T-helper 2 cell treated with Interferon-gamma antibody and Interleukin-4, amounts not matched to agents 5 μg/mL and 100 μg/mL, for 36 hours (primary cell): ENCODE data around the gene RBPJL.

Experiments
- DNase-seq: peaks from one replicate; pipeline ENCODE4 v3.0.0; 2021; ENCODE audit warnings: low spot score
- H3K27ac Mint-ChIP-seq: one replicate; pipeline ENCODE4 v1.8.0; 2021; ENCODE audit warnings: mild to moderate bottlenecking, mixed read lengths
- H3K27me3 Mint-ChIP-seq: one replicate; pipeline ENCODE4 v1.8.0; 2021; ENCODE audit warnings: low read depth, mixed read lengths
- H3K36me3 Mint-ChIP-seq: one replicate; pipeline ENCODE4 v1.8.0; 2021; ENCODE audit warnings: low read depth, mixed read lengths
- H3K4me1 Mint-ChIP-seq: one replicate; pipeline ENCODE4 v1.8.0; 2021; ENCODE audit warnings: low read depth, mixed read lengths
- H3K4me3 Mint-ChIP-seq: one replicate; pipeline ENCODE4 v1.8.0; 2022; ENCODE audit warnings: mild to moderate bottlenecking, moderate library complexity, mixed read lengths
- H3K9me3 Mint-ChIP-seq: one replicate; pipeline ENCODE4 v1.8.0; 2021; ENCODE audit warnings: mixed read lengths

The RBPJL gene

GRCh38 chr20:45288376-45288775 is 18.3 kb upstream of the RBPJL start:
- no peaks in the 10 kb centered on the region for H3K9me3 Mint-ChIP-seq
- H3K36me3 Mint-ChIP-seq: no peaks in the 10 kb centered on the region
- H3K4me3 Mint-ChIP-seq: no peak overlapping the region
- DNase-seq: no peak
- peaks cover 28% of the 10 kb centered on the region for H3K27me3 Mint-ChIP-seq
- no peak overlapping the region for H3K27ac Mint-ChIP-seq
- H3K4me1 Mint-ChIP-seq: peaks cover 3% of the 10 kb centered on the region

GRCh38 chr20:45288860-45289259 is 17.8 kb upstream of the RBPJL start:
- peaks cover 31% of the 10 kb centered on the region for H3K27me3 Mint-ChIP-seq
- no peaks in the 10 kb centered on the region for H3K9me3 Mint-ChIP-seq

GRCh38 chr20:45289942-45290676 is 16.5 kb upstream of the RBPJL start:
- H3K36me3 Mint-ChIP-seq: no peaks in the 10 kb centered on the region
- peaks cover 6% of the 10 kb centered on the region for H3K4me1 Mint-ChIP-seq
- H3K9me3 Mint-ChIP-seq: no peaks in the 10 kb centered on the region
- H3K27ac Mint-ChIP-seq: no peak overlapping the region
- H3K4me3 Mint-ChIP-seq: no peak overlapping the region
- peaks cover 33% of the 10 kb centered on the region for H3K27me3 Mint-ChIP-seq
- DNase-seq: no peak

More at GRCh38 chr20:45288860-45289259, 17.8 kb upstream of the RBPJL start:
- Mint-ChIP-seq H3K36me3 (no peaks in the 10 kb centered on the region), H3K4me3 (no peak overlapping the region), H3K4me1 (peaks cover 5% of the 10 kb centered on the region), H3K27ac (no peak overlapping the region)
- DNase-seq: no peak

GRCh38 chr20:45290677-45291355 is 15.8 kb upstream of the RBPJL start:
- Mint-ChIP-seq H3K27me3 (peaks cover 34% of the 10 kb centered on the region), H3K36me3 (no peaks in the 10 kb centered on the region), H3K9me3 (no peaks in the 10 kb centered on the region), H3K4me3 (no peak overlapping the region), H3K4me1 (peaks cover 6% of the 10 kb centered on the region), H3K27ac (no peak overlapping the region)
- DNase-seq: peak; percentile 44

- H3K27ac Mint-ChIP-seq: no peak overlapping the region
- no peaks in the 10 kb centered on the region for H3K9me3 Mint-ChIP-seq
- no peaks in the 10 kb centered on the region for H3K36me3 Mint-ChIP-seq
- peaks cover 34% of the 10 kb centered on the region for H3K27me3 Mint-ChIP-seq
- H3K4me1 Mint-ChIP-seq: peaks cover 6% of the 10 kb centered on the region
- H3K4me3 Mint-ChIP-seq: no peak overlapping the region
- no peak for DNase-seq
These were observed 15.1 kb upstream of the RBPJL start for GRCh38 chr20:45291526-45291925.

- peaks cover 34% of the 10 kb centered on the region for H3K27me3 Mint-ChIP-seq
- H3K36me3 Mint-ChIP-seq: no peaks in the 10 kb centered on the region
- no peak overlapping the region for H3K27ac Mint-ChIP-seq
- DNase-seq: no peak
- H3K4me1 Mint-ChIP-seq: peaks cover 6% of the 10 kb centered on the region
- no peaks in the 10 kb centered on the region for H3K9me3 Mint-ChIP-seq
- no peak overlapping the region for H3K4me3 Mint-ChIP-seq
These were observed 14.3 kb upstream of the RBPJL start for GRCh38 chr20:45292343-45292742.

- peak; percentile 78 for DNase-seq
- peak overlapping the region; percentile 59 for H3K4me3 Mint-ChIP-seq
- H3K27me3 Mint-ChIP-seq: peaks cover 34% of the 10 kb centered on the region
- H3K36me3 Mint-ChIP-seq: no peaks in the 10 kb centered on the region
- H3K4me1 Mint-ChIP-seq: peaks cover 6% of the 10 kb centered on the region
- H3K9me3 Mint-ChIP-seq: no peaks in the 10 kb centered on the region
- no peak overlapping the region for H3K27ac Mint-ChIP-seq
These were observed 13.3 kb upstream of the RBPJL start for GRCh38 chr20:45293041-45294002.

- Mint-ChIP-seq H3K4me3 (peak overlapping the region; percentile 59), H3K4me1 (peaks cover 6% of the 10 kb centered on the region), H3K27me3 (peaks cover 34% of the 10 kb centered on the region), H3K36me3 (no peaks in the 10 kb centered on the region), H3K9me3 (no peaks in the 10 kb centered on the region), H3K27ac (no peak overlapping the region)
- DNase-seq: no peak
These were observed 12.7 kb upstream of the RBPJL start for GRCh38 chr20:45294003-45294368.

- DNase-seq: no peak
- H3K27me3 Mint-ChIP-seq: peaks cover 32% of the 10 kb centered on the region
- H3K4me1 Mint-ChIP-seq: peaks cover 6% of the 10 kb centered on the region
- no peaks in the 10 kb centered on the region for H3K9me3 Mint-ChIP-seq
- H3K4me3 Mint-ChIP-seq: no peak overlapping the region
- no peak overlapping the region for H3K27ac Mint-ChIP-seq
- no peaks in the 10 kb centered on the region for H3K36me3 Mint-ChIP-seq
These were observed 12.0 kb upstream of the RBPJL start for GRCh38 chr20:45294659-45295058.

- peaks cover 7% of the 10 kb centered on the region for H3K27me3 Mint-ChIP-seq
- no peaks in the 10 kb centered on the region for H3K9me3 Mint-ChIP-seq
- no peak overlapping the region for H3K4me3 Mint-ChIP-seq
- DNase-seq: no peak
- H3K4me1 Mint-ChIP-seq: peaks cover 12% of the 10 kb centered on the region
- H3K36me3 Mint-ChIP-seq: no peaks in the 10 kb centered on the region
- no peak overlapping the region for H3K27ac Mint-ChIP-seq
These were observed 8.7 kb upstream of the RBPJL start for GRCh38 chr20:45297786-45298497.

- Mint-ChIP-seq H3K36me3 (no peaks in the 10 kb centered on the region), H3K4me1 (peaks cover 16% of the 10 kb centered on the region), H3K4me3 (no peak overlapping the region), H3K27ac (no peak overlapping the region), H3K9me3 (no peaks in the 10 kb centered on the region), H3K27me3 (peaks cover 2% of the 10 kb centered on the region)
- DNase-seq: no peak
These were observed 6.9 kb upstream of the RBPJL start for GRCh38 chr20:45299786-45300185.

GRCh38 chr20:45300961-45301360 is 5.7 kb upstream of the RBPJL start:
- Mint-ChIP-seq H3K9me3 (no peaks in the 10 kb centered on the region), H3K4me1 (peaks cover 16% of the 10 kb centered on the region), H3K27ac (no peak overlapping the region), H3K4me3 (no peak overlapping the region), H3K27me3 (peaks cover 2% of the 10 kb centered on the region), H3K36me3 (no peaks in the 10 kb centered on the region)
- DNase-seq: no peak

- Mint-ChIP-seq H3K4me1 (peaks cover 16% of the 10 kb centered on the region), H3K27me3 (peaks cover 2% of the 10 kb centered on the region), H3K4me3 (no peak overlapping the region), H3K27ac (no peak overlapping the region), H3K9me3 (no peaks in the 10 kb centered on the region), H3K36me3 (no peaks in the 10 kb centered on the region)
- DNase-seq: no peak
These were observed 4.8 kb upstream of the RBPJL start for GRCh38 chr20:45301824-45302271.
